IgD-negative memory B cell (primary cell): ENCODE results near the gene ITGA11. TPM values are rescaled to one million over a fixed set of nuclear protein-coding genes. Genes with fewer than 3 reads are reported as not detected.

ENCODE experiments used
- H3K27ac Mint-ChIP-seq, 3 donors: one replicate each; pipeline ENCODE4 v1.8.0; 2020 to 2022; ENCODE audit warnings: mild to moderate bottlenecking in 3 of 3, mixed read lengths in 3 of 3, moderate library complexity in 1 of 3
- H3K27me3 Mint-ChIP-seq: one replicate; pipeline ENCODE4 v1.8.0; 2021; ENCODE audit warnings: mixed read lengths
- H3K36me3 Mint-ChIP-seq: one replicate; pipeline ENCODE4 v1.8.0; 2020; ENCODE audit warnings: mild to moderate bottlenecking, mixed read lengths
- H3K4me1 Mint-ChIP-seq, 3 donors: one replicate each; pipeline ENCODE4 v1.8.0; 2020 to 2022; ENCODE audit warnings: mixed read lengths in 3 of 3, mild to moderate bottlenecking in 1 of 3
- H3K4me3 Mint-ChIP-seq, 4 donors: one replicate each; pipeline ENCODE4 v1.8.0; 2020 to 2022; ENCODE audit warnings: mild to moderate bottlenecking in 4 of 4, mixed read lengths in 4 of 4, moderate library complexity in 3 of 4
- H3K9me3 Mint-ChIP-seq, 3 donors: one replicate each; pipeline ENCODE4 v1.8.0; 2020 to 2021; ENCODE audit warnings: mixed read lengths in 3 of 3, mild to moderate bottlenecking in 1 of 3
- polyA plus RNA-seq: library from polyadenylated mRNA; unstranded; fragments of 300-500 nt; fragmentation: Illumina TruSeq; gene quantifications from one replicate; pipeline ENCODE4 v1.2.3, GENCODE V29; 2021

ITGA11 gene
- polyA plus RNA-seq, 1 donor from 2014 or later: not detected

GRCh38 chr15:68343579-68344225, 88.3 kb downstream of the ITGA11 start:
- H3K4me3 Mint-ChIP-seq: no peak overlapping the region
- no peaks in the 10 kb centered on the region for H3K36me3 Mint-ChIP-seq
- H3K27ac Mint-ChIP-seq: no peak overlapping the region
- H3K9me3 Mint-ChIP-seq: no peaks in the 10 kb centered on the region
- peaks cover 2% of the 10 kb centered on the region for H3K27me3 Mint-ChIP-seq
- peaks cover 0 to 2% (median 0%) of the 10 kb centered on the region in 3 donors for H3K4me1 Mint-ChIP-seq

DNA sequence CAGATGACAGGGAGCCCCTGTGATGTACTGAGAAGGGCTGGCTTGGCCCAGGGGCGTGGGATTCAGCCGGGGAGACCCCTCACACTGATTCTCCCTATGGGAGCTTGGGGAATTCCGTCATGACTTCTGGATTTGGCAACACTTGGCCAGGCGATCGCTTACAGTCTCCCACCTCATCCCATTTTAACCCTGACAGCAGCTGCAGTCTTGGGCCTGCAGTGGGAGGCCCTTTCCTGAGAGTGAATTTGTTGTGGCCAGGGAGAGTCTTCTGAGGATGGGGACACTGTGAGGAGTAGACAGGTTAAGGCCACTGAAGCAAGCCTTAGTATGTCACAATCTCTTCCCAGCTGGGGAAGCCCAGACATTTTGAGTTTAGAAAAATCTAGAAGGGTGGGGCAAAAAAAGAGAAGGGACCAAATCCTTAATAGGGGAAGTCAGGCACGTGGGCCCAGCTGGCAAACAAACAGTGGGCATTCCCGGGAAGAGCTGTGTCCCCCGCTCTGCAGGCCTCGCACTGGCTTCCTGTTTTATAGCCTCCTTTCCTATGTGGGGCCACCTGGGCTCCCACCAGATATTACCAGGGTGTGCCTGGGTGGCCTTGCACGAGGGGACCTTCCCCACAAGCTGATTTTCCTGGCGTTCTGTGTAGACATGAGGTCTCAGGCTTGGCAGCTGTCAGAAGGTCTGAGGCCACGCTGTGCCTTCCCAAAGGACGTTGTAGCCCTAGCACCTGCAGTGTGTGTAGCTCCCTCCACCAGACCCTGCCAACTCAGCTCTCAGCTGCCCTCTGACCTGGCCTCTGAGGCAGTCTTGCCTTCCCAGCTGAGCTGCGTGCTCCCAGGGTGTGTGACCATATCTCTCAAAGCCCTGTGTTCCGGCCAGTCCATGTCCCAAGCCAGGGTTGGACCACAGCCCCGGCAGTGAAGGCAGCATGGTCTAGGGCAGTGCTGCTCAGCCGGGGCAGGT, 89.9 kb downstream of the ITGA11 start:
- peaks cover 6% of the 10 kb centered on the region for H3K27me3 Mint-ChIP-seq
- no peak overlapping the region for H3K27ac Mint-ChIP-seq

GRCh38 chr15:68340726-68341671, 91.0 kb downstream of the ITGA11 start:
- H3K27ac Mint-ChIP-seq: no peak overlapping the region
- no peak overlapping the region for H3K4me3 Mint-ChIP-seq
- H3K4me1 Mint-ChIP-seq: peaks cover 0 to 3% (median 0%) of the 10 kb centered on the region in 3 donors
- no peaks in the 10 kb centered on the region for H3K36me3 Mint-ChIP-seq
- peaks cover 6% of the 10 kb centered on the region for H3K27me3 Mint-ChIP-seq
- H3K9me3 Mint-ChIP-seq: no peaks in the 10 kb centered on the region

More for the DNA sequence above, 89.9 kb downstream of the ITGA11 start:
- H3K9me3 Mint-ChIP-seq: no peaks in the 10 kb centered on the region
- peaks cover 0 to 3% (median 0%) of the 10 kb centered on the region in 3 donors for H3K4me1 Mint-ChIP-seq
- no peak overlapping the region for H3K4me3 Mint-ChIP-seq
- no peaks in the 10 kb centered on the region for H3K36me3 Mint-ChIP-seq

GRCh38 chr15:68339481-68339880, 92.5 kb downstream of the ITGA11 start:
- Mint-ChIP-seq H3K4me3 (no peak overlapping the region), H3K36me3 (no peaks in the 10 kb centered on the region), H3K27me3 (peaks cover 10% of the 10 kb centered on the region), H3K4me1 (peaks cover 0 to 3% (median 0%) of the 10 kb centered on the region in 3 donors), H3K9me3 (no peaks in the 10 kb centered on the region), H3K27ac (no peak overlapping the region)

GRCh38 chr15:68337826-68338225, 94.1 kb downstream of the ITGA11 start:
- no peaks in the 10 kb centered on the region for H3K9me3 Mint-ChIP-seq
- no peaks in the 10 kb centered on the region for H3K36me3 Mint-ChIP-seq
- H3K27me3 Mint-ChIP-seq: peaks cover 20% of the 10 kb centered on the region
- H3K4me3 Mint-ChIP-seq: no peak overlapping the region
- no peak overlapping the region for H3K27ac Mint-ChIP-seq
- peaks cover 0 to 1% (median 0%) of the 10 kb centered on the region in 3 donors for H3K4me1 Mint-ChIP-seq

DNA sequence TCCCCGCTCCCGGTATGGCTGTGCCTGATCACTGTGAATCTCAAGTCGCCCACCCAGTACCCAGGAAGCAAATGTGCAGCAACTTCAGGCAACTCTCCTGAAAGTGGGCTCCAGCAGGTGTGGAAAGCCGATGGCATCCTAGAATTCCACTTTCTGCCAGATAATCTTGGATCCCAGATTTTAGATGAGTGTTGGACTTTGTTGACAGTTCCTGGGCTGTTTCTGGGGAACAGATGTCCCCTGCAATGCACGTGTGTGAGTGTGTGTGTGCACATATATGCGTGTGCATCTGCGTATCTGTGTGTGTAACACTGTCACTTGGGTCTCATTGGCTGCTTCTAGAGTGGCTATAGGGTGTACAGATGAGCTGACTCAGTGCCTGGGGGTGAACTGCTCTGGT, 95.4 kb downstream of the ITGA11 start:
- peaks cover 0 to 1% (median 0%) of the 10 kb centered on the region in 3 donors for H3K4me1 Mint-ChIP-seq
- H3K36me3 Mint-ChIP-seq: no peaks in the 10 kb centered on the region
- H3K27me3 Mint-ChIP-seq: peaks cover 20% of the 10 kb centered on the region
- H3K4me3 Mint-ChIP-seq: no peak overlapping the region
- peak overlapping the region in 1 of 3 donors; percentile 23 for H3K27ac Mint-ChIP-seq
- no peaks in the 10 kb centered on the region for H3K9me3 Mint-ChIP-seq

- Mint-ChIP-seq H3K4me1 (peaks cover 0 to 1% (median 0%) of the 10 kb centered on the region in 3 donors), H3K27me3 (peaks cover 21% of the 10 kb centered on the region), H3K9me3 (no peaks in the 10 kb centered on the region), H3K36me3 (no peaks in the 10 kb centered on the region), H3K27ac (no peak overlapping the region), H3K4me3 (no peak overlapping the region)
These were observed 96.3 kb downstream of the ITGA11 start for GRCh38 chr15:68335655-68336054.

- H3K27ac Mint-ChIP-seq: no peak overlapping the region
- H3K36me3 Mint-ChIP-seq: no peaks in the 10 kb centered on the region
- H3K4me3 Mint-ChIP-seq: no peak overlapping the region
- no peaks in the 10 kb centered on the region for H3K9me3 Mint-ChIP-seq
- H3K27me3 Mint-ChIP-seq: peaks cover 21% of the 10 kb centered on the region
- peaks cover 0 to 1% (median 0%) of the 10 kb centered on the region in 3 donors for H3K4me1 Mint-ChIP-seq
These were observed 96.7 kb downstream of the ITGA11 start for GRCh38 chr15:68335251-68335650.

DNA sequence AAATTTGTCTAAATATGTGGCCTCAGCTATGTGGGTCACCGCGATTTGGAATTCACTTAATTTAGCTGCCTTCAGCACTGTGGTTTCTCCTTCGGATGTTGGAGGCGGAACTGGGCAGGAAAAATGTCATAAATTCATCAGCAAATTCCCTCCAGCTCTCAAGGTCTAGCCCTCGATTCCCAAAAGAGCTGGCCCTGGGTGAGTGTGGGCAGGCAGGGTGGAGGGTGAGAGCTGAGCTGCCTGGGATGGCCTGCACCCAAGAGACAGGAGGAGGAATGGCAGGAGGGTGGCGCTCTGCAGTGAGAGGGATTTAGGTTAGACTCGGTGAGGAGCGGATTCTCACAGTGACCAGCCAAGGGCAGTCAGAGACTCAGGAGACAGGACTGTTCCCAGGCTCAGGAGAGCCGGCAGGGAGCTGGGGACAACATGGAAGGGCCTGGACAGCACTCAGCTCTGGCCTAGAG, 97.3 kb downstream of the ITGA11 start:
- H3K27me3 Mint-ChIP-seq: peaks cover 20% of the 10 kb centered on the region
- H3K27ac Mint-ChIP-seq: no peak overlapping the region
- no peak overlapping the region for H3K4me3 Mint-ChIP-seq
- no peaks in the 10 kb centered on the region for H3K9me3 Mint-ChIP-seq
- H3K36me3 Mint-ChIP-seq: no peaks in the 10 kb centered on the region
- H3K4me1 Mint-ChIP-seq: peaks cover 0 to 1% (median 0%) of the 10 kb centered on the region in 3 donors

DNA sequence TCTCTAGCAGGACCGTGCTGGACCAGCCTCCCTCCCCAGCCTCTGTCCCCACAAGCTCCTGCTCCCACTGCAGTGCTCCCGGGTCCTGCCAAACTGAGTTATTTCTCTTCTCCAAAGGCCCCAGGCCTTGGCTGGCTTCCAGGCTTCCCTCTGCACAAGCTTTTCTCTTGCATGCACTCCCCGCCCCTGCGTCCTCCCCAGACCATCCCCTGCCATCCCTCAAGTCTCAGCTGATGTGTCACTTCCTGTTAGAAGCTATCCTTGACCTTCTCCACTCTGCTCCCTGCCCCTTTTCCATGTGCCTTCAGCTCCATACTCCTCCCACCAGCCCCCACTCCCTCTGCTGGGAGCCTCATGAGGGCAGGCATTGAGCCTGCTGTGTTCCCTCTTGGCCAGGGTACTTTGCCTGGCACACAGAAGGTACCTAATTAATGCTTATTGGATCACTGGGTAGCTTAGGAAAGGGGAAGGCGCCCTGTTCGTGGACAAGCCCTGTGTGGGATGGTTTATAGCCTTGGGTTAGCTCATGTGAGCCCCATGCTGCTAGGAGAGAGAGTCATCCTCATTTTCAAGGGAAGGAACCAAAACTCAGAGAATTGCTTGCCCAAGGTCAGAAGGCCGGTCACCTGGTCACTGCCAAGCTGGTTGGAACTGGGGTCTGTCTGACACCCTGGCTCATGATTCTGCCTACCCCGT, 98.0 kb downstream of the ITGA11 start:
- Mint-ChIP-seq H3K27me3 (peaks cover 20% of the 10 kb centered on the region), H3K36me3 (no peaks in the 10 kb centered on the region), H3K4me3 (no peak overlapping the region), H3K4me1 (peaks cover 0 to 1% (median 0%) of the 10 kb centered on the region in 3 donors), H3K27ac (no peak overlapping the region), H3K9me3 (no peaks in the 10 kb centered on the region)

GRCh38 chr15:68332266-68332665, 99.7 kb downstream of the ITGA11 start:
- Mint-ChIP-seq H3K9me3 (no peaks in the 10 kb centered on the region), H3K27me3 (peaks cover 22% of the 10 kb centered on the region), H3K27ac (no peak overlapping the region), H3K36me3 (no peaks in the 10 kb centered on the region), H3K4me1 (no peaks in the 10 kb centered on the region), H3K4me3 (no peak overlapping the region)

- no peaks in the 10 kb centered on the region for H3K4me1 Mint-ChIP-seq
These were observed 101.1 kb downstream of the ITGA11 start for GRCh38 chr15:68330901-68331300.

DNA sequence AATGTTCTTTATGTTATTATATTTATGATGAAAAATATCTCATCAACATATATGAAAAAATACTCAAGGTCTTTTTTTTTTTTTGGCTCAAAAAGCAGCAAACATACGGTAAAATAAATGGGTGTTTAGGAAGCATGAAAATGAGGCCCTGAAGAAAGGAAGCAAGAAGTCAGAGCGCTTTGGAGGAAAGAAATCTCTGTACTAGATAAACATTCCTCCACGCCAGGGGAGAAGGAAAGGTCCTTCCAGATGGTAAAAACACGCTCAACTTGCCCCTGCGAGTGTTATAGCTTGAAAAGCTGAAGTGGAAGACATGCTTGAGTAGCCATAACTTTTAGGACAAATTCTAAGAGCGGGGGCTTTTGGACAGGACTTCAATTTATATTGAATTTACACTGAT, 101.5 kb downstream of the ITGA11 start:
- no peak overlapping the region for H3K27ac Mint-ChIP-seq
- no peak overlapping the region for H3K4me3 Mint-ChIP-seq
- no peaks in the 10 kb centered on the region for H3K4me1 Mint-ChIP-seq
- H3K9me3 Mint-ChIP-seq: no peaks in the 10 kb centered on the region
- H3K36me3 Mint-ChIP-seq: no peaks in the 10 kb centered on the region
- peaks cover 25% of the 10 kb centered on the region for H3K27me3 Mint-ChIP-seq

More at GRCh38 chr15:68330901-68331300, 101.1 kb downstream of the ITGA11 start:
- H3K27me3 Mint-ChIP-seq: peaks cover 27% of the 10 kb centered on the region
- no peak overlapping the region for H3K27ac Mint-ChIP-seq
- no peaks in the 10 kb centered on the region for H3K36me3 Mint-ChIP-seq
- no peak overlapping the region for H3K4me3 Mint-ChIP-seq
- no peaks in the 10 kb centered on the region for H3K9me3 Mint-ChIP-seq

- Mint-ChIP-seq H3K4me3 (no peak overlapping the region), H3K9me3 (no peaks in the 10 kb centered on the region), H3K4me1 (no peaks in the 10 kb centered on the region), H3K36me3 (no peaks in the 10 kb centered on the region), H3K27ac (no peak overlapping the region), H3K27me3 (peaks cover 21% of the 10 kb centered on the region)
These were observed 103.0 kb downstream of the ITGA11 start for GRCh38 chr15:68328964-68329363.
